Lower leg skin (tissue), 4 donors: ENCODE measurements around the gene DMTF1. TPM values are rescaled to one million over a fixed set of nuclear protein-coding genes. Genes with fewer than 3 reads are reported as not detected.

Experiments
- DNase-seq, 2 donors: peaks; one replicate each; pipeline ENCODE4 v3.0.0-alpha.2; 2019; ENCODE audit warnings: low spot score in 2 of 2
- H3K4me3 ChIP-seq: fragments of 200-600 bp; sonication (generic); 2 replicates; pipeline ENCODE4 v1.5.1; 2017; ENCODE audit warnings: mild to moderate bottlenecking, low read depth; ENCODE audit not compliant: poor library complexity, severe bottlenecking
- CTCF ChIP-seq, 3 donors: fragments of 450-650 bp; IDR thresholded peaks; one replicate each; pipeline ENCODE4 v1.5.1; 2016; ENCODE audit warnings: antibody characterized with exemption in 3 of 3, mild to moderate bottlenecking in 3 of 3, moderate library complexity in 2 of 3
- POLR2A ChIP-seq, 2 donors: fragments of 450-650 bp; IDR thresholded peaks; one replicate each; pipeline ENCODE4 v1.6.1; 2016 to 2017; ENCODE audit warnings: antibody characterized with exemption in 2 of 2, mild to moderate bottlenecking in 1 of 2, moderate library complexity in 1 of 2
- WGBS, 2 donors: methylation state at CpG; one replicate each; pipeline ENCODE4 v1.1.5; 2018; 5-methylcytosine and 5-hydroxymethylcytosine counted together
- intact Hi-C: fragments of 100-400 bp; cut with DNase I; formaldehyde crosslinking; loops from one replicate; pipeline ENCODE4 v1.15.0; 2023; ENCODE audit warnings: low total_unique reads
- total RNA-seq, 4 donors: library from RNA; depleted of rRNA; stranded (reverse); fragments of >200 nt; gene quantifications; one replicate each; pipeline ENCODE4 v1.1.0, GENCODE V29; 2016

The DMTF1 gene
- total RNA-seq, 4 donors from 2014 or later, result 35.2 to 68.9 (median 44.9) TPM

DNA sequence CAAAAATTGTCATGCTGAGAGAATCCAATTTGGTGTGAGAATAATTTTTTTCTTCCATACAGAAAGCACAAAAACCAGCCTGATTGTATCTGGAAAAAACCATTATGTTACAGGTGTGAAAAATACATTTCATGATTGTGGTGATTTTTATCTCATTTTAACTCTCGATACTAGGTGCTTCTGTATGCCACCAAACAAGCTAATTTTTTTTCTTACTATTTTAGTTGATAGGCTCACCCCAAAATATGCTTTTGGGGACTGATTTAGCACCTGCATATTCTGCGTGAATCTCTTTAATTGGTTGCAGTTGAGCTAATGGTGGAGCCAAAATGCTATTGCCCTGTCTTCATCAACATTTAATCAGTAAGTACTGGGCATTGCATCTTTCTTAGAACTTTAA is 1.9 kb downstream of the DMTF1 start:
- WGBS, 2 donors, result 31 to 36% methylated on average over 2 of the region's 2 CpGs
- intact Hi-C loops, result no loop called here
- no peak overlapping the region for H3K4me3 ChIP-seq
- TF ChIP-seq POLR2A (IDR thresholded peaks at IDR 0.05) (no peak), CTCF (IDR thresholded peaks at IDR 0.05) (no peak)
- DNase-seq, result no peak

- DNase-seq, result no peak
- 32 to 34% methylated on average over 3 of the region's 3 CpGs for WGBS, 2 donors
- no peak for TF ChIP-seq CTCF (IDR thresholded peaks at IDR 0.05)
- TF ChIP-seq POLR2A (IDR thresholded peaks at IDR 0.05), result no peak
- intact Hi-C loops, result no loop called here
- no peak overlapping the region for H3K4me3 ChIP-seq
Observed at GRCh38 chr7:87154569-87154968, 2.3 kb downstream of the DMTF1 start.

- intact Hi-C loops, result no loop called here
- no peak for DNase-seq
Observed at GRCh38 chr7:87155788-87156187, 3.5 kb downstream of the DMTF1 start.

GRCh38 chr7:87156709-87157108 is 4.5 kb downstream of the DMTF1 start:
- whole genome bisulfite sequencing, 2 donors, result 52 to 57% methylated on average over 2 of the region's 2 CpGs
- no peak for DNase-seq
- intact Hi-C loops, result no loop called here
- H3K4me3 ChIP-seq, result no peak overlapping the region
- TF ChIP-seq POLR2A (IDR thresholded peaks at IDR 0.05) (no peak), CTCF (IDR thresholded peaks at IDR 0.05) (no peak)

More at GRCh38 chr7:87155788-87156187, 3.5 kb downstream of the DMTF1 start:
- TF ChIP-seq CTCF (IDR thresholded peaks at IDR 0.05) (no peak), POLR2A (IDR thresholded peaks at IDR 0.05) (no peak)
- 77 to 88% methylated on average over 3 of the region's 3 CpGs for WGBS, 2 donors
- no peak overlapping the region for H3K4me3 ChIP-seq

DNA sequence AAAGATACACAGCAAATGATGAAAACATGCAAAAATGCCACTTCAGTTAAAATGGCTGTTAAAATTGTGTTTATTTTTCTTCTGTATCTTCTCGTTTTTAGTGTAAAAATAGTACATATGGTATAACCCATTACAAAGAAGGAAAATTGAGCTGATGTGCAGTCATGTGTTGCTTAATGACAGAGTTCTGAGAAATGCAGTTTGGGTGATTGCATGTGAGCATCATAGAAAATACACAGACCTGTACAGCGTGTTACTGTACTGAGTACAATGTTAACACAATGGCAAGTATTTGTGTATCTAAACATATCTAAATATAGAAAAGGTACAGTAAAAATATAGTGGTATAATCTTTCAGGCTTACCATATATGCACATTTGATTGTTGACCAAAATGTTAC is 7.3 kb downstream of the DMTF1 start:
- no peak for DNase-seq
- no peak overlapping the region for H3K4me3 ChIP-seq
- WGBS, 2 donors, result 75 to 81% methylated on average over 2 of the region's 2 CpGs
- no peak for TF ChIP-seq POLR2A (IDR thresholded peaks at IDR 0.05)
- no peak for TF ChIP-seq CTCF (IDR thresholded peaks at IDR 0.05)
- intact Hi-C loops, result no loop called here

DNA sequence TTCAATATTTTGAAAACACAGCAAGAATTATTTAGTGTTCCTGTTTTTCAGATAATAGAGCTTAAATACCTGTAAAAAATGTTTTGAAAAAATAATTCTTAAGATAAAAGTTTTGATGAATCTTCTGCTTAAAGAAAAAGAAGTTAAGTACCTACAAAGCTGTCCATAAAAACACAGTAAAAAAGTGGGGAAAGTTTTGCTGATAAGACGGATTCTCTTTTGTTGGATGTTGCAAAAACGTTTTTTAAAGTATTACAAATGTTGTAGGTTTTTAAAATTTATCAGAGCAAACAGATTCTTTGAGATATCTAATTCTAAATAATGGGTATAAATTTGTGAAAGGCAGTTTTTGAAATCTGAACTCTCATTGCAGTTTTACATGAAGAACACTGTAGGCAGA is 12.2 kb downstream of the DMTF1 start:
- no peak for DNase-seq
- intact Hi-C loops, result no loop called here
- TF ChIP-seq POLR2A (IDR thresholded peaks at IDR 0.05), result no peak
- TF ChIP-seq CTCF (IDR thresholded peaks at IDR 0.05), result no peak
- WGBS, 2 donors, result 84% methylated on average over 2 of the region's 2 CpGs
- H3K4me3 ChIP-seq, result no peak overlapping the region
